Fibroblast of the aortic adventitia (primary cell): ENCODE measurements around the gene SUPV3L1. TPM values are rescaled to one million over a fixed set of nuclear protein-coding genes. Genes with fewer than 3 reads are reported as not detected.

Experiments
- DNase-seq: peaks from one replicate; pipeline ENCODE4 v3.0.0-alpha.2; 2010; ENCODE audit warnings: low read depth
- H3K4me3 ChIP-seq: 2 replicates; pipeline ENCODE4 v1.5.1; 2011; ENCODE audit warnings: low read depth, mild to moderate bottlenecking, control low read depth, low read length, moderate library complexity
- total RNA-seq: library from RNA; depleted of rRNA; stranded (reverse); fragments of >200 nt; gene quantifications from 2 replicates; pipeline ENCODE4 v1.2.3, GENCODE V29; 2012; ENCODE audit warnings: low replicate concordance
- TF ChIP-seq, protein P1 (sequence below): IDR thresholded peaks from 2 replicates; pipeline ENCODE4 v1.5.1; 2011; ENCODE audit warnings: mild to moderate bottlenecking, low read length, control low read depth, inconsistent platforms; ENCODE audit not compliant: insufficient read depth

The SUPV3L1 gene
- total RNA-seq, 1 donor, result 31.0 TPM

DNA sequence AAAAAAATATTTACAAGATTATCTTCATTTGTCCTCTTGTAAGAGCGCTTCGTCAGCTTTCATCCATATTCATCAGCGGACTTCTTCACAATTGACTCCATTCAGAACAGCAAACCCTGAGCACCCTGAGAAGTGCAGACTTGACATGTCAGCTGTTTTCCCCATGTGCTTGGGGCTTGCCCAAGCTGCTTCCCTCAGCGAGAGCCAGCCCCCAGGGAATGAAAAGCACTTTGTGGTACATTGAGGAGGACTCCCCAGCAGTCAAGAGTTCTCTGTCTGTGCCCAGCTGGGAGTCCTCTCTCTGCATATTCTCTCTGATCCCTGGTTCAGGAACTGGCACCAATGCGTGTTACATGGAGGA, 62.8 kb downstream of the SUPV3L1 start:
- DNase-seq, result no peak
- H3K4me3 ChIP-seq, result no peak overlapping the region
- TF ChIP-seq, protein P1, sequence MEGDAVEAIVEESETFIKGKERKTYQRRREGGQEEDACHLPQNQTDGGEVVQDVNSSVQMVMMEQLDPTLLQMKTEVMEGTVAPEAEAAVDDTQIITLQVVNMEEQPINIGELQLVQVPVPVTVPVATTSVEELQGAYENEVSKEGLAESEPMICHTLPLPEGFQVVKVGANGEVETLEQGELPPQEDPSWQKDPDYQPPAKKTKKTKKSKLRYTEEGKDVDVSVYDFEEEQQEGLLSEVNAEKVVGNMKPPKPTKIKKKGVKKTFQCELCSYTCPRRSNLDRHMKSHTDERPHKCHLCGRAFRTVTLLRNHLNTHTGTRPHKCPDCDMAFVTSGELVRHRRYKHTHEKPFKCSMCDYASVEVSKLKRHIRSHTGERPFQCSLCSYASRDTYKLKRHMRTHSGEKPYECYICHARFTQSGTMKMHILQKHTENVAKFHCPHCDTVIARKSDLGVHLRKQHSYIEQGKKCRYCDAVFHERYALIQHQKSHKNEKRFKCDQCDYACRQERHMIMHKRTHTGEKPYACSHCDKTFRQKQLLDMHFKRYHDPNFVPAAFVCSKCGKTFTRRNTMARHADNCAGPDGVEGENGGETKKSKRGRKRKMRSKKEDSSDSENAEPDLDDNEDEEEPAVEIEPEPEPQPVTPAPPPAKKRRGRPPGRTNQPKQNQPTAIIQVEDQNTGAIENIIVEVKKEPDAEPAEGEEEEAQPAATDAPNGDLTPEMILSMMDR, result no peak

DNA sequence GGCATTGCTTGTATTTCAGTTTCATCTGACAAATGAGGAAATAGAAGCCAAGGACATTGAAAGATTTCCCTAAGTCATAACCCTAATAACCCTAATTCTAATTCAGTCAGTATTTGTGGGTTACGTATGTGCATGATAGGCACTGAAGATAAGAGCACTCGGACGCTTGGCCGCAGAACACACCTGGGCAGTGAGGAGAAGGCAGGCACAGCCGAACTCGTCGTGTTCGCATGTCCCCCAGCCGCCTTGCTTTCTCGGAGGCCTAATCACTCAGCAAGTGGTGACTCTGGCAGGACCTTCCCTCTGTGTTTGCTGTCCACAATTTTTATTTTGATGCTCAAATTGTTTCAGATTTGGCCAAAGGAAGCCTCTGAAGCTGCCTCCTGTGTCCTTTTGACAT, 63.8 kb downstream of the SUPV3L1 start:
- TF ChIP-seq, protein P1, result no peak
- H3K4me3 ChIP-seq, result no peak overlapping the region
- DNase-seq, result no peak

GRCh38 chr10:69246036-69246435, 66.0 kb downstream of the SUPV3L1 start:
- no peak overlapping the region for H3K4me3 ChIP-seq
- TF ChIP-seq, protein P1, result no peak
- no peak for DNase-seq

- no peak overlapping the region for H3K4me3 ChIP-seq
- TF ChIP-seq, protein P1, result no peak
Observed at GRCh38 chr10:69246581-69247312, 66.7 kb downstream of the SUPV3L1 start.

GRCh38 chr10:69247313-69247710, 67.3 kb downstream of the SUPV3L1 start:
- TF ChIP-seq, protein P1, result no peak

More at GRCh38 chr10:69246581-69247312, 66.7 kb downstream of the SUPV3L1 start:
- DNase-seq, result no peak

DNA sequence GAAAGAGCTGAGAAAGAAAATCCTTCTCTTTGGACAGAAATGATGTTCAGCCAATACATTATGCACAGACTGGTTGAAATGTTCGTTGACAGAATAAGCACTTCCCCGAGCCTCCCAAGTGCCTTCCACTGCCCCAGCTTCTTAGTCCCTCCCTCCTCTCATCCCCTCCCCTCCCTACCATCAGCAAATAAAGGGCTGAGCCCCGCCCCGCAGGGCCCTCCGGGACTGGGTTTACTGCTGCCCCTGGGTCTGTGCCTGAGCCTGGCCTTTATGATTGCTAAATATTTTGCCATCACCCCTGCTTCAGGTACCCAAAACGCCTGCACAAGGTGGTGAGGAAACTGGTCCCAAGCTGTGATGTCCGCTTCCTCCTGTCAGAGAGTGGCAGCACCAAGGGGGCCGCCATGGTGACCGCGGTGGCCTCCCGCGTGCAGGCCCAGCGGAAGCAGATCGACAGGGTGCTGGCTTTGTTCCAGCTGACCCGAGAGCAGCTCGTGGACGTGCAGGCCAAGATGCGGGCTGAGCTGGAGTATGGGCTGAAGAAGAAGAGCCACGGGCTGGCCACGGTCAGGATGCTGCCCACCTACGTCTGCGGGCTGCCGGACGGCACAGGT, 68.2 kb downstream of the SUPV3L1 start:
- DNase-seq, result no peak
- H3K4me3 ChIP-seq, result no peak overlapping the region
- TF ChIP-seq, protein P1, result no peak

More at GRCh38 chr10:69247313-69247710, 67.3 kb downstream of the SUPV3L1 start:
- H3K4me3 ChIP-seq, result no peak overlapping the region
- no peak for DNase-seq
